Measurements from ENCODE around the gene CARD9.

CARD9 gene

DNA sequence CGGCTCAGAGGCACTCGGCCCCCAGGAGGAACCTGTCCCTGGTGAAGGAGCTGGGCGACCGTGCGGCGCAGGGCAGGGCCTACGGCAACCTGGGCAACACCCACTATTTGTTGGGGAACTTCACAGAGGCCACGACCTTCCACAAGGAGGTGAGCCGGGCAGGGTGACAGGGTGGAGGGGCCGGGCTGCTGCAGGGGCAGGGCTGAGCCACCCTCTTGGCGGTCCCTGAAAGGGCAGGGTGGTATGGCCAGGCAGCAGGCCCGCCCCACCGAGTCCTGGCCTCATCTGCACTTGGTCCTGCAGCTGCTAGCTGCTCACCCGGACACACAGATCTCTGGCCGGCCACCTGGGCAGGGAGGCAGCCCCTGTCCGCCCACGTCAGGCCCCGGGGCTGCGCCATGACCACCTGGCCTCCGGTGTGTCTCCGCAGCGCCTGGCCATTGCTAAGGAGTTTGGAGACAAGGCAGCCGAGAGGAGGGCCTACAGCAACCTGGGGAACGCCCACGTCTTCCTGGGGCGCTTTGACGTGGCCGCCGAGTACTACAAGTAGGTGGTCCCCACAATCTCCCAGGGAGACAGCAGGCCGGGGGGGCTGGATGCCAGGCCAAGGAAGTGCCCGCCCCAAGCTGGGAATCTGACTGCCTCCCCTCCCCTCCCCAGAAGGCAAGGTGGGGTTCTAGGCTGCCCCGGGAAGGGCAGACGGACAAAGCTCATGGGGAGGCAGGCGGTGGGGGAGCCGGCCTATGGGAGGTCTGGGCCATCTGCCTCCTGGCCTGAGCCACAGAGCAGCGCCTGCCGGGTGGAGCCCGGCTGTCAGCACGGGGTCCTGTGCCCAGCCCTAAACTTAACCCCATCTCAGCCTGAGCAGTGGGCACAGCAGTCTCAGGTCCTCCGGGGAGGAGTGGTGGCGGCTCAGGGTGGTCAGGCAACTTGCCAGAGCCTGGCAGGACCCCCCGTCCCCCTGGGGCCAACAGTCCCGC, 35.8 kb downstream of the CARD9 start:
- no peak for DNase-seq (ENCODE audit: extremely low read depth in 1 of 2, low read depth in 1 of 2)

DNA sequence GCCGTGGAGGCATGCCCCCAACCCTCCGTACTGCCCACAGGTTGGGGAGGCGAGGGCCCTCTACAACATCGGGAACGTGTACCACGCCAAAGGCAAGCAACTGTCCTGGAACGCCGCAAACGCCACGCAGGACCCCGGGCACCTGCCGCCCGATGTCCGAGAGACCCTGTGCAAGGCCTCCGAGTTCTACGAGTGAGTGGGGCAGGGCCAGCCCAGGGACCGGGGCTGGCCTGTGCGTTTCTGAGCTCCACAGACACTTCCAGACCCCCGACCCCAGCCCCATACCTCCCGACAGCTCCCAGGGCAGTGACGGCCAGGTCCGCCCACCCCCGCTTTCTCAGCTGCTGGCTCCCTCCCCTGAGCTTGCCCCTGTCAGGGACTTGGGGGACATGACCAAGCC, 36.6 kb downstream of the CARD9 start:
- no peak for DNase-seq (ENCODE audit: extremely low read depth in 1 of 2, low read depth in 1 of 2)

DNA sequence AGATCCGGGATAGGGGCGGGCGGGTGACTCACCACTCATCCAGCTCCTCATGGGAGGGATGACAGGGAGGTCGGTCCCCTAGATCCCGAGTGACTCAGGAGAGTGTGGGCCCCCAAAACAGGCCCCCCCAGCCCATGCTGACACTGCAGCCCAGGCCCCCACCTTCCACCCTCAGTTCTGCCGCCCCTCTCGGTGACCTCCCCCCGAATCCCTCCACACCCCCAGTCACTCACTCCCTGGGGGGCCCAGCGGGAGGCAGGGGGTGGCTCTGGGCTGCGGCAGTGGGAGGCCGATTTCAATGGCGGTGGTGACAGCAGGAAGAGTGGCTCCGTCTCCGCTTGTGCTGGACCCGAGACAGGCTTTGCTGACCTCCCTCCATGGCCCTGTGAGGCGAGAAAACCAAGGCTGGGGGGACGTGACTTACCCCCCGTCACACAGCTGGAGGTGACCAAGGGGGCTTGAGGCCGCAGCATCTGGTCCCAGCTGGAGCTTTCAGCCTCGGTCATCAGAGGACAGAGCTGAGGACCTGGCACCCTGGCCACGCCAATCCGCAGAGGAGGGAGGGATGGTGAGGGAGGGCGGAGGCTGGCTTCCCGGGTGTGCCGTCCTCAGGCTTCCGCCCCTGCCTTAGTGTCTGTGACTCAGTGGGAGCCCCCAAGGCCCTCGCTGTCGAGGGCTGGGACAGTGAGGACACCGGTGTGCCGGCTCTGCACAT, 37.2 kb downstream of the CARD9 start:
- no peak for DNase-seq (ENCODE audit: extremely low read depth in 1 of 2, low read depth in 1 of 2)

DNA sequence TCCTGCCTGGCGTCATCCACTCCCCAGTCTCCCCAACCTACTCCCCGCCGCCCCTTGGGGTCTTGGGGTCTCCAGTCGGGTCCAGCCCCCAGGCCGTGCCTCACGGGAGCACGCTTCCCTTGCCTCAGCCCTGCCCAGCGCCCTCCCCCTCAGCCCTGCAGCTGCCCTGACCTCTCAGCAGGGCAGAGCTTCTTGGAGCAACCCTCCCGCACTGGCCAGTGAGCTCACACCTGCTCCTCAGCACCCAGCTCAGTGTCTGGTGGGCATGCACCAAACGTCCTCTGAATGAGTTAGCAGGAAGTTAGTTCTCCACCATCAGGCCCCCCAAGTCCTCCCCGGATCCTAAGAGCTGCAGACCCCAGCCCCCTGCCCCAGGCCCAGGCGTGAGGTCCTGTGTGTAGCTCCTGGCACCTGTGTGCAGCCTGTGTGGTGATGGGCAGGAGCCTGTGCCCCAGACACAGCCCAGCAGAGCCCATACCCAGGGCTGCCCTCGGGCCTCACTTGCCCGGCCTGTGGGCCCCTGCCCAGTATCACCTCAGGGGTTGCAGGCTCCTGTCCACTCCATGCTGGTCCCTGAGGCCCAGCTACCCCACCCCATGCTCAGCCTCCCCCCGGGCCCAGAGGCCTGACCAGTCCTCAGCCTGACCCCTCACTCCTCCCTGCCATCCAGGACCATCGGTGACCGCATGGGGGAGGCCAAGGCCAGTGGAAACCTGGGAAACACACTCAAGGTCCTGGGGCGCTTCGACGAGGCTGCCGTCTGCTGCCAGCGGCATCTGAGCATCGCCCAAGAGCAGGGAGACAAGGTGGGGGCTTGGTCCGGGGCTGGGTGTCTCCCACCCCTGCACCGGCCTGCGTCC, 37.9 kb downstream of the CARD9 start:
- DNase-seq (ENCODE audit: extremely low read depth in 1 of 2, low read depth in 1 of 2), result no peak

DNA sequence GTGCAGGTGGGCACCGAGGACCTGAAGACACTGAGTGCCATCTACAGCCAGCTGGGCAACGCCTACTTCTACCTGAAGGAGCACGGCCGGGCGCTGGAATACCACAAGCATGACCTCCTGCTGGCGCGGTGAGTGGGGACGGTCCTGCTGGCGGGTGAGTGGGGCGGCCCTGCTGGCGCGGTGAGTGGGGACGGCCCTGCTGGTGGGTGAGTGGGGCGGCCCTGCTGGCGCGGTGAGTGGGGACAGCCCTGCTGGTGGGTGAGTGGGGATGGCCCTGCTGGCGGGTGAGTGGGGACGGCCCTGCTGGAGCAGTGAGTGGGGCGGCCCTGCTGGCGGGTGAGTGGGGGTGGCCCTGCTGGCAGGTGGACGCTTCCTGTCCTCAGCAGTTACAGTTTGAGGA, 38.9 kb downstream of the CARD9 start:
- DNase-seq (ENCODE audit: extremely low read depth in 1 of 2, low read depth in 1 of 2), result no peak

DNA sequence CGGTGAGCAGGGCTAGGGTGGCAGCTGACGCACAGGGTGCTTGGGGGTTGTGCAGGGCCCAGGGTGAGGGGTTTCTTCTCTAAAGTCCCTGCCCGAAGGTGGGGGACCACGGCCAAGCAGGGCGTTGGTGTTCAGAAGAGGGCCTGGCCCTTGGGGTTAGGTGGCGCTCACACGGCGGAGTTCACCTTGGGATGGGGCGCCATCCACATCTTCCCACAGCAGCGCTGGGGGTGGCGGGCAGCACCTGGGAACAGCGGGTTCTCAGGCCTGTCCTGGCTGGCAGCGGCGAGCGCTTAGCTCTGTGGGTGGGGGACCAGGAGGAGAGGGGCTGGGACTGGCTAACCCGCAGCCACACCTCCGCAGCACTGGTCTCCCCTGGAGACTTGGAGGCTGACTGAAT, 40.0 kb downstream of the CARD9 start:
- DNase-seq (ENCODE audit: extremely low read depth in 1 of 2, low read depth in 1 of 2), result no peak

DNA sequence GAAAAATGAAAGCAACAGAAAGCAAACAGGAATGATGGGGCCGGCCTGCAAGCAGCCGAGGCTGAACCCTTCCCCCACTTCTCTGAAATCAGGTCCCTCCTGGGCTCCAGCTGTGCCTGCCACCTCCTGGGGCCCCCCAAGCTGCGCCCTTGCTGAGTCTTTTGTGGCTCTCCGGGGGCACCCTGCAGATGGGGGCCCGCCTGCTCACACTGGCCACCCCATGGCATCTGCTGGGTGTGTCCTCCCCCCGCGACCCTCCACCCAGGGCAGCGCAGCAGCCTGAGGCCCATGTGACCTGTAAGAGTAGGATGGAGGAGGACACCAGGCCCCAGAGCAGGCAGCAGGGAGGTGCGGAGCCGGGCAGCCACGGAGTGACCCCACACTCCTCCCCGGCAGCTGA, 40.4 kb downstream of the CARD9 start:
- no peak for DNase-seq (ENCODE audit: extremely low read depth in 1 of 2, low read depth in 1 of 2)

DNA sequence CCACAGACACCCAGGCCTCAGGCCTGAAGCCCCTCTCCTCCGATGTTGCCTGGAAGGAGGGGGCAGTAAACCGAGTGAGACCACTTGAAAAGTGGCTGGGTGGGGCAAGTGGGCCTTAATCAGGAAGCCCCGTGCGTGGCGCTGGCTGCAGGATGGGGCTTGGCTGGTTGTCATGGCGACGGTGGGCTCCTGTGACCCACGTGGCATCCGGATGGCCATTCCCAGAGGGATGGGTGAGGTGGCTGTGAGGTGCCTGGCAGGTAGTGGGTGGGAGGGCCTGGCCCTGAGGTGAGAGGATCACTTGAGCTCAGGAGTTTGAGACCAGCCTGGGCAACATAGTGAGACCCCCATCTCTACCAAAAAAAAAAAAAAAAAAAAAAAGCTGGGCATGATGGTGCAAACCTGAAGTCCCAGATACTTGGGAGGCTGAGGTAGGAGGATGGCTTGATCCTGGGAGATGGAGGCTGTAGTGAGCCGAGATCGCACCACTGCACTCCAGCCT, 40.9 kb downstream of the CARD9 start:
- no peak for DNase-seq (ENCODE audit: extremely low read depth in 1 of 2, low read depth in 1 of 2)

DNA sequence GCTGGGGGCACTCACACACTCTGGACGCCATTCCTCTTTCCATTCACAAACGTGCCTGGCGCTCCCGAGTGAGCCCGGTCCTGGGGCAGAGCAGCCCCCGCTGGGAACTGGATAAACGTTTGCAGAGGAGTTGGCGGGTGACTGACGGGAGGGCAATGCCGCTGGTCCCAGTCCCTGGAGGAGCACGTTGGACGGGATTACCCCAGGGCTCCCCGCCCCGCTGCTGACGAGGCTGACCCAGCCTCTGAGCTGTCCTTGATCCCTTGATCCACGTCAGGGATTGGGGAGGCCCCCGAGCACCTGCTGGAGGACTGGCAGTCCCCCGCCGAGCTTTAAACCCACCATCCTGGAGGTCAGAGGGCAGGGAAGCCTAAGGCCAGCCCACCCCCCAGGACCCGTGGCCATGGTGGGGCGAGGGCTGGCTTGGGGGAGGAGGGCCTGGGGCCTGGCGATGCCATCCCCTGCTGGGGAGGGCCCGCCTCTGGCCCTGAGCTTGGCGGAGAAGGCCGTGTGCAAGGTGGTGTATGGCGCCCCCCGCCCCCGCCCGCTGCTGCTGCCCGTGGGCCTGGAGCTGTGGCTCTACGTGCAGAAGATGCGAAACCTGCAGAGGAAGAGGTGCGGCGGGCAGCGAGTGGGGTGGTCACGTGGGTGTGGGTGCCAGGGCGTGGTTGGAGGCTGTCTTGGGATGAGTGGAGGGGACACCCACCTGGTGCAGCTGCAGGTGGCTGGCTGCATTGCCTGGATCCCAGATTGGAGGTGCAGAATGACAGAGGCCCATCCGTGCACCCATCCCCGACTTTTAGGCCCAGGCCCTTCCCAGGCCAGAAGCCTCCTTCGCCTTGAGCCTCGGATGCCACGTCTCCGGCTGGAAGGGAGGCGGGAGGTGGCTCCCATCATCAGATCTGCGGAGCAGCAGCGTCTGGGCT, 41.6 kb downstream of the CARD9 start:
- DNase-seq (ENCODE audit: extremely low read depth in 1 of 2, low read depth in 1 of 2), result no peak

DNA sequence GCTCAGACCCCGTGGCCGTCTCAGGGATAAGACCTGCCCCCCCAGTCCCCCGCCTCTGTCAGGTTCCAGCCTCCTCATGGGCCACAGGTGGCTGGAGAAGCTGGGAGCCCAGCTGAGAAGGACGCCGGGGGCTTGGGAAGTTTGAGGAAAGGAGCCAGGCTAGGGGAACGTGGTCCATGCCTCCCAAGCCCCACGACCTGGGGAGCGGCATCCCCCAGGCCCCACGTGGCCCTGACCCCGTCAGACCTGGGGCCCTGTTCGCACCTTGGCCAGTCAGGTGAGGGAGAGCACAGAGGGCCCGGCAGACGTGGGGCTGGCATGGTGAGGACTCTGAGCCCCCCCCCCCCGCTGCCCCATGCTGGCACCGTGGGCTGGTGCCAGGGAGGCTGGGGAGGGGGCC, 42.4 kb downstream of the CARD9 start:
- no peak for DNase-seq (ENCODE audit: extremely low read depth in 1 of 2, low read depth in 1 of 2)

DNA sequence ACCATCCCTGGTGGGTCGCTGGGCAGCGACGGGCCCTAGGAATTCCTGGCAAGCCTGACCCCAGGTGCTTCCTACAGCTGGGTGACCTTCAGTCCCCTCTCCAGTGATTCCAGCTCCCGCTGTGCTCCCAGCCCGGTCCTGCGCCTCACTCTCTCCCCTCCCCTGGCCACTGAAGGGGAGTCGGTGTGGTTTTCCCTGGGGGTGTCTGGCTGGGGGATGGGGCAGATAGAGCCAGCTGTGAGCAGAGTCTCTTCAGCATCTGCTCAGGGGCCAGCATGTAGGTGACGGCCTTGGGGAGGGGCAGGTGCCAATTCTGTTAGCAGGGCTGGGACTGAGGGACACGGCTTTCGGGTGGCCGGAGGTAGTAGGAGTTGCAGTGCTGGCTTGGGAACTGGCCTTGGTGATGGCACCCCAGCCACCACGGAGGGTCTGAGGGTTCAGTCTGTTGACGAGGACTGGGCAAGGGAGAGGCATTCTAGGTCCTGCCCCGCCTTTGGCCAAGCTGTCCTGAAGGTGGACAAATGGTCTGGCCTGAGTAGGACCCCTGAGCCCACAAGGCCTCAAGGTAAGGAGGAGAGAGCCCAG, 43.0 kb downstream of the CARD9 start:
- no peak for DNase-seq (ENCODE audit: extremely low read depth in 1 of 2, low read depth in 1 of 2)

DNA sequence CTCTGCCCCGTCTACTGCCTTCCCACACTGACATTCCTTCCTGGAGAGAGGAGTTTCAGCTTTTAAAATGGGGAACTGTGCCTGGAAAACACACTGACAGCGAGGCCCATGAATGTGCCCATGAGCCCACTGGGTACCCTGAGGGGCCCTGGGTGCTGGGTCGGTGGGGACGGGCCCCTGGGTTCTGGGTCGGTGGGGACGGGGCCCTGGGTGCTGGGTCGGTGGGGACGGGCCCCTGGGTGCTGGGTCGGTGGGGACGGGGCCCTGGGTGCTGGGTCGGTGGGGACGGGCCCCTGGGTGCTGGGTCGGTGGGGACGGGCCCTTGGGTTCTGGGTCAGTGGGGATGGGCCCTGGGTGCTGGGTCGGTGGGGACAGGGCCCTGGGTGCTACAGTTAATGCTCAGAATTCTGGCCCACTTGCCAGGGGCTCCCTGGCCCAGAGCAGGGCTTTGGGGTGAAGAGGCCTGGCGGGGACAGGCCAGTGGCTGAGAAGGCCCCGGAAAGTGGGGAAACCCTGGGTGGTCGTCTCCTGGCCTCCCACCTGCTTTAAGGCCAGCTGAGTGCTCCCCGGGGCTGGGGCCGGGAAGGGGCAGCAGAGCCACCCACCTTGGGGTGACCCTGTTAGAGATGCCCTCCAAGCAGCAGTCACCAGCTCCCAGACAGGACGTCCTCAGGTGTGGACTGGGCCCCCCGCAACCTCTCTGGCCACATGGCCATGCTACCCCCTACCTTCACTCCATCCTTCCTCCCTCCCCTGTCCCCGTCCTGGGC, 43.6 kb downstream of the CARD9 start:
- DNase-seq (ENCODE audit: extremely low read depth in 1 of 2, low read depth in 1 of 2), result no peak

DNA sequence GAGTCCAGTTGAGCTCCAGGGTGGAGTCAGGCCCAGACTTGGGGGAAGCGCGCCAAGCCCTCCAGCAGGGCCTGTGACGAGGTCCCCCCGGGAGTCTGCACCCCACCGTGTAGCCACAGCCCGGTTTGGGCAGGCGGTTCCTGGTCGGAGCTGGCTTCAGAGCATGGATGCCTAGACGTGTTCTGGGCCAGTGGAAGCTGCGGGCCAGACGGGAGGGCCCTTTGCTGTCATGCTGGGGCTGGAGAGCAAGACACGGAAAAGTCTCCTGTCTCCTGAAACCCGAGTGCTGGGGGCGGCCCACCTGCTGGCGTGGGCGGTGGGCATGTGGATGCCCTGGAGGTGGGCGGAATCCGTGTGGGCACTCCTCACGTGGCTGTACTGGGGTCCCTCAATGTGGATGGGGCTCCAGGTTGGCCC, 44.2 kb downstream of the CARD9 start:
- no peak for DNase-seq (ENCODE audit: extremely low read depth in 1 of 2, low read depth in 1 of 2)

DNA sequence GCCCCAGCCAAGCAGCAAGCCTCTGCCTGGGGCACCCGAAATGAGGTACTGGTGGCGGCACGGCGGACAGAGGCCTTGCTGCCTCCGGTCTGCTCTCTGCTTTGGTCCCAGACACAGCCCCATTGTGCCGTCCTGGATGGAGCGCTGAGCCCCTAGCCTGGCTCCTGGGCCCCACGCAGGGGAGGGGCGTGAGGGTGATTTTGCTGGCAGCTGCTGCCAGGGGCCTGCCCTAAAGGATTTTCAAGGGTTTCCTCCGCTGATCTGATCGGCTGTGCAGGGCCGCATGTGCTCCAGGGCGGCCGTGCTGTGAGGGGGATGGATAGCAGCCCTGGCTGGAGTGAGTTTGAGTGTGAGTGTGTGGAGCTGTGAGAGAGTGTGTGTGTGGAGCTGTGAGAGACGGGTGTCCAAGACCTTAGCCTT, 44.8 kb downstream of the CARD9 start:
- DNase-seq (ENCODE audit: extremely low read depth in 1 of 2, low read depth in 1 of 2), result no peak

DNA sequence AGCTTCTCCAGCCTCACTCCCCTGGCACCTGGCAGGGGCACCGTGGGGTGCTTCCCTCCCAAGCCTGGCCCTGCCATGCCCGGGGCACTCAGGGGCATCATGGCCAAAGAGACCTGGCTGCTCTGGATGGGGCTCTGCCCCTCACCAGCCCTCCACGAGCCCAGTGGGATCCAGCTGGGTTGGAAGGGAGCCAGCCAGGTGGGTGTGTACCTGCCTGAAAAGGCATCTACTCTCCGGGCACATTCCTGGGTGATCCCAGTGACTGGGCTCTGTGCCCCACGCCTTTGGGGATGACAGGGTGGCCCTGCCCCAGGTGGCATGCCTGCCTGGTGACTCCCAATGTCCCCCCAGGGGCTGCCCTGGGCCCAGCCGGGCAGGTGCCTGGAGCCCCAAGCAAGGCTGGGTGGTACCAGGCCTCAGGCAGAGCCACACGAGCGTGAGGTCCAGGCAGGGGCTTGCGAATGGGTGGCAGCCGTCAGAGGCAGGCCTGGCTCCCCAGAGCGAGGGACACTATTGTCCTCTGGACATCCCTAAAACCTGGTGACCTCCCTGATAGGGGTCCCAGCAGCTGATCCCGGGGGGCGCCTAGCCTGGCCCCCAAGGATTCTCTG, 45.4 kb downstream of the CARD9 start:
- DNase-seq (ENCODE audit: extremely low read depth in 1 of 2, low read depth in 1 of 2), result no peak

DNA sequence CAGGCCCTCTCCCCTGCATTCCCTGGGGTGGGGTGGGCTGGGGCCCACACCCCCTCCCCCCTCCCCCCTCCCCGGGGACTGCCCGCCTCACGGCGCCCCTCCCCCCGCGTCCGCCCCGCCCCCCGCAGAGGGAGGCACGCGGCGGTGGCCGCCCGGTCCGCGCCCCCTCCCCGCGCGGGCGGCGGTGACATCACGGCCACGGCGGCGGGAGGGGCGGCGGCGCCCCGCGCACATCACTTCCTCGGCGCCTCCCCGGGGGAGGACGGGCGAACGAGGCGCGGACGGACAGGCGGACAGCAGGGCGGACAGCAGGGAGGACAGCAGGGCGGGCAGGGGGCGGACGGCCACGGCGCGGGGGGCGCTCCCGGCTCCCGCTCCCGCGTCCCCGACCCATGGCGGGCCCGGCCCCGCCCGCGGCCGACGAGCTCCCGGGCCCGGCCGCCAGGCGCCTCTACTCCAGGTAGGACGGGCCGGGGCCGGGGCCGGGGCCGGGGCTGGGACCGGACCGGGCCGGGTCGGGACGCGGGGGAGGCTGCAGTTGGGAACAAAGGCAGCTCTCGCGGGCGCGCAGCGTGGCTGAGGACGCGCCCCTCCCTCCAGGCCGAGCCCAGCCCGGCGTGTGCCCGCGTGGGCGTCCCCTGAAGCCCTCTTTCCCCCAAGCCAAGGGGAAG, 46.0 kb downstream of the CARD9 start, which contains the start of gene GPSM1:
Gene GPSM1, plus strand, starts transcription at position 236 of the 671 bp plus-strand sequence. Its CDS starts 157 bp downstream, at position 393.
- no peak for DNase-seq (ENCODE audit: extremely low read depth in 1 of 2, low read depth in 1 of 2)

DNA sequence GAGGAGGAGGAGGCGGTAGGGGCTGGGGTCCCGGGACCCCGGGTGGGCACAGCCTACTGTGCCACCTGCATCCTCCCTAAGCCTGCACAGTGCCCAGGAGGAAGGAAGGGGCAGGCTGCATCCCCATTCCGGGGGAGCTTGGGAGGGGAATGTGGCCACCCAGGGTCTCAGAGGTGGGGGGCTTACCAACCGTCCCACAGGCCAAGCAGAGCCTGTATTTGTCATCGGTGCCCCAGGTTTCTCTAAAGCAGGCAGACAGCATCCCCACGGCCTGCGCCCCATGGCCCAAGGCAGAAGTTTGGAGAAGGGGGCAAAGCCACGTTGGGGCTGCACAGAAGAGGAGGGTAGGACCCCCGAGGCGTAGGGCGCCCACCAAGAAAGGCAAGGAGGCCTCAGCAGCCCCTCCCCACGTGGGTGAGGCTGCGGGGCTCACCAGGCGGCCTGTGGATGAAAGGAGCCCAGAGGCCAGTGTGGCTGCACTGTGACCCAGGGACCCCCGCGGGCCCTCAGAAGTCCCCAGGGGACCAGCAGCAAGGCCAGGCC, 46.6 kb downstream of the CARD9 start:
- DNase-seq (ENCODE audit: extremely low read depth in 1 of 2, low read depth in 1 of 2), result no peak
